Right atrium auricular region (tissue), 2 donors: Measurements from ENCODE around the gene SSR3. TPM values are rescaled to one million over a fixed set of nuclear protein-coding genes. Genes with fewer than 3 reads are reported as not detected.
A peak's percentile ranks its signal among the peaks of the same experiment; 100 is the strongest.
"Not testable (repeated sequence)": the region's sequence is repeated elsewhere in the genome, so short reads cannot be mapped to it uniquely, and the experiment has no call there.

Experiments used
- DNase-seq: peaks from one replicate; pipeline ENCODE4 v3.0.0-alpha.2; 2019; ENCODE audit warnings: low spot score
- H3K27ac ChIP-seq, 2 donors: fragments of 200-600 bp; sonication (generic); 1 replicate in 1 of 2; 2 replicates in 1 of 2; pipeline ENCODE4 v1.5.1; 2016 to 2019
- H3K27me3 ChIP-seq, 2 donors: fragments of 200-600 bp; sonication (generic); one replicate each; pipeline versions ENCODE4 v1.5.1 to v1.6.0; 2017 to 2019
- H3K36me3 ChIP-seq: fragments of 200-600 bp; sonication (generic); one replicate; pipeline ENCODE4 v1.5.1; 2016
- H3K4me1 ChIP-seq, 2 donors: fragments of 200-600 bp; sonication (generic); one replicate each; pipeline versions ENCODE4 v1.5.1 to v1.6.0; 2017 to 2019
- H3K4me3 ChIP-seq, 2 donors: fragments of 200-600 bp; sonication (generic); 1 replicate in 1 of 2; 2 replicates in 1 of 2; pipeline ENCODE4 v1.5.1; 2017 to 2019; ENCODE audit warnings: mild to moderate bottlenecking in 1 of 2, moderate library complexity in 1 of 2
- H3K9me3 ChIP-seq, 2 donors: fragments of 200-600 bp; sonication (generic); one replicate each; pipeline ENCODE4 v1.5.1; 2019
- CTCF ChIP-seq, 2 donors: fragments of 200-600 bp; sonication (generic); IDR thresholded peaks; one replicate each; pipeline ENCODE4 v1.5.1; 2019; ENCODE audit warnings: antibody characterized with exemption in 2 of 2
- total RNA-seq, 2 donors: library from RNA; depleted of rRNA; stranded (reverse); fragments of >200 nt; gene quantifications; one replicate each; pipeline ENCODE4 v1.1.0, GENCODE V29; 2016

Gene SSR3
- total RNA-seq, 2 donors from 2014 or later = 109 TPM

- no peak for TF ChIP-seq CTCF (IDR thresholded peaks at IDR 0.05)
- no peaks in the 10 kb centered on the region for H3K9me3 ChIP-seq
- H3K36me3 ChIP-seq = no peaks in the 10 kb centered on the region
- H3K4me3 ChIP-seq = no peak overlapping the region
- no peak for DNase-seq
- H3K27me3 ChIP-seq = no peaks in the 10 kb centered on the region
- H3K4me1 ChIP-seq = no peaks in the 10 kb centered on the region
- H3K27ac ChIP-seq = no peak overlapping the region
Measured at GRCh38 chr3:156581033-156581432, 26.1 kb upstream of the SSR3 start.

- no peak for DNase-seq
- Histone ChIP-seq H3K9me3 (no peaks in the 10 kb centered on the region), H3K27ac (no peak overlapping the region), H3K27me3 (no peaks in the 10 kb centered on the region), H3K36me3 (no peaks in the 10 kb centered on the region), H3K4me1 (no peaks in the 10 kb centered on the region), H3K4me3 (no peak overlapping the region)
- no peak for TF ChIP-seq CTCF (IDR thresholded peaks at IDR 0.05)
Measured at GRCh38 chr3:156579427-156579851, 24.5 kb upstream of the SSR3 start.

- no peak for TF ChIP-seq CTCF (IDR thresholded peaks at IDR 0.05)
Measured at GRCh38 chr3:156577736-156578135, 22.8 kb upstream of the SSR3 start.

GRCh38 chr3:156576651-156577348 lies 21.9 kb upstream of the SSR3 start:
- Histone ChIP-seq H3K27ac (no peak overlapping the region), H3K9me3 (no peaks in the 10 kb centered on the region), H3K4me3 (no peak overlapping the region), H3K4me1 (no peaks in the 10 kb centered on the region), H3K27me3 (no peaks in the 10 kb centered on the region), H3K36me3 (no peaks in the 10 kb centered on the region)
- peak in 1 of 2 donors; percentile 14 for TF ChIP-seq CTCF (IDR thresholded peaks at IDR 0.05)
- DNase-seq = no peak

More at GRCh38 chr3:156577736-156578135, 22.8 kb upstream of the SSR3 start:
- no peak for DNase-seq
- Histone ChIP-seq H3K27me3 (no peaks in the 10 kb centered on the region), H3K4me3 (no peak overlapping the region), H3K9me3 (no peaks in the 10 kb centered on the region), H3K36me3 (no peaks in the 10 kb centered on the region), H3K27ac (no peak overlapping the region), H3K4me1 (no peaks in the 10 kb centered on the region)

GRCh38 chr3:156576051-156576450 lies 21.1 kb upstream of the SSR3 start:
- TF ChIP-seq CTCF (IDR thresholded peaks at IDR 0.05) = no peak
- no peak for DNase-seq
- no peaks in the 10 kb centered on the region for H3K4me1 ChIP-seq
- no peak overlapping the region for H3K27ac ChIP-seq
- no peak overlapping the region for H3K4me3 ChIP-seq
- no peaks in the 10 kb centered on the region for H3K27me3 ChIP-seq
- H3K9me3 ChIP-seq = no peaks in the 10 kb centered on the region
- no peaks in the 10 kb centered on the region for H3K36me3 ChIP-seq

- TF ChIP-seq CTCF (IDR thresholded peaks at IDR 0.05) = no peak
- no peak overlapping the region for H3K4me3 ChIP-seq
- DNase-seq = no peak
- no peaks in the 10 kb centered on the region for H3K4me1 ChIP-seq
- no peaks in the 10 kb centered on the region for H3K9me3 ChIP-seq
- no peak overlapping the region for H3K27ac ChIP-seq
- no peaks in the 10 kb centered on the region for H3K36me3 ChIP-seq
- no peaks in the 10 kb centered on the region for H3K27me3 ChIP-seq
Measured at GRCh38 chr3:156575641-156576040, 20.7 kb upstream of the SSR3 start.

GRCh38 chr3:156569881-156570280 lies 15.0 kb upstream of the SSR3 start:
- H3K27me3 ChIP-seq, H3K4me3 ChIP-seq, H3K36me3 ChIP-seq, H3K4me1 ChIP-seq, DNase-seq, H3K9me3 ChIP-seq, H3K27ac ChIP-seq: not testable (repeated sequence)

GRCh38 chr3:156569016-156569415 lies 14.1 kb upstream of the SSR3 start:
- H3K36me3 ChIP-seq, H3K4me3 ChIP-seq, H3K27me3 ChIP-seq, DNase-seq, H3K27ac ChIP-seq, H3K9me3 ChIP-seq, H3K4me1 ChIP-seq: not testable (repeated sequence)
